Tibial nerve (tissue), 4 donors: ENCODE measurements around the gene SMYD3. TPM values are rescaled to one million over a fixed set of nuclear protein-coding genes. Genes with fewer than 3 reads are reported as not detected.

Experiments
- DNase-seq, 2 donors: peaks; one replicate each; pipeline ENCODE4 v3.0.0-alpha.2; 2019; ENCODE audit warnings: low spot score in 2 of 2
- H3K27ac ChIP-seq, 4 donors: fragments of 200-600 bp; sonication (generic) in 3 of 4; one replicate each; pipeline ENCODE4 v1.5.1; 2017 to 2019; ENCODE audit warnings: mild to moderate bottlenecking in 1 of 4
- H3K27me3 ChIP-seq, 2 donors: fragments of 200-600 bp; sonication (generic) in 1 of 2; one replicate each; pipeline versions ENCODE4 v1.5.1 to v1.6.0; 2017 to 2019
- H3K36me3 ChIP-seq, 3 donors: fragments of 200-600 bp; sonication (generic); one replicate each; pipeline ENCODE4 v1.5.1; 2018 to 2019
- H3K4me1 ChIP-seq, 4 donors: fragments of 200-600 bp; sonication (generic) in 3 of 4; one replicate each; pipeline ENCODE4 v1.5.1; 2017 to 2019
- H3K4me3 ChIP-seq, 4 donors: fragments of 200-600 bp; sonication (generic) in 3 of 4; one replicate each; pipeline ENCODE4 v1.5.1; 2017 to 2019; ENCODE audit warnings: mild to moderate bottlenecking in 1 of 4, moderate library complexity in 1 of 4
- H3K9me3 ChIP-seq, 4 donors: fragments of 200-600 bp; sonication (generic) in 3 of 4; one replicate each; pipeline ENCODE4 v1.5.1; 2017 to 2019
- EP300 ChIP-seq, 2 donors: sonication (generic); formaldehyde crosslinking; IDR thresholded peaks; one replicate each; pipeline ENCODE4 v1.6.1; 2017; ENCODE audit warnings: antibody characterized with exemption in 2 of 2, mild to moderate bottlenecking in 1 of 2
- POLR2A ChIP-seq, 2 donors: fragments of 450-650 bp; IDR thresholded peaks; one replicate each; pipeline ENCODE4 v1.6.1; 2017; ENCODE audit warnings: antibody characterized with exemption in 2 of 2, mild to moderate bottlenecking in 2 of 2, moderate library complexity in 2 of 2
- WGBS, 2 donors: methylation state at CpG; one replicate each; pipeline ENCODE4 v1.1.5; 2018; 5-methylcytosine and 5-hydroxymethylcytosine counted together
- total RNA-seq, 4 donors: library from RNA; depleted of rRNA; stranded (reverse); fragments of >200 nt; gene quantifications; one replicate each; pipeline ENCODE4 v1.1.0, GENCODE V29; 2016
- TF ChIP-seq, protein P1 (sequence below), 5 experiments: fragments of 200-600 bp in 3 of 5; fragments of 450-650 bp in 2 of 5; sonication (generic) in 3 of 5; IDR thresholded peaks; one replicate each; pipeline ENCODE4 v1.5.1; 2016 to 2019; ENCODE audit warnings: antibody characterized with exemption in 5 of 5, mild to moderate bottlenecking in 3 of 5, moderate library complexity in 2 of 5

SMYD3 gene
- total RNA-seq, 4 donors from 2014 or later, result 22.2 to 30.3 (median 27.0) TPM

- H3K4me1 ChIP-seq, result peaks cover 0 to 15% (median 7%) of the 10 kb centered on the region in 4 donors
- no peaks in the 10 kb centered on the region for H3K36me3 ChIP-seq
- 86 to 88% methylated on average over 3 of the region's 3 CpGs for WGBS, 2 donors
- TF ChIP-seq, protein P1, sequence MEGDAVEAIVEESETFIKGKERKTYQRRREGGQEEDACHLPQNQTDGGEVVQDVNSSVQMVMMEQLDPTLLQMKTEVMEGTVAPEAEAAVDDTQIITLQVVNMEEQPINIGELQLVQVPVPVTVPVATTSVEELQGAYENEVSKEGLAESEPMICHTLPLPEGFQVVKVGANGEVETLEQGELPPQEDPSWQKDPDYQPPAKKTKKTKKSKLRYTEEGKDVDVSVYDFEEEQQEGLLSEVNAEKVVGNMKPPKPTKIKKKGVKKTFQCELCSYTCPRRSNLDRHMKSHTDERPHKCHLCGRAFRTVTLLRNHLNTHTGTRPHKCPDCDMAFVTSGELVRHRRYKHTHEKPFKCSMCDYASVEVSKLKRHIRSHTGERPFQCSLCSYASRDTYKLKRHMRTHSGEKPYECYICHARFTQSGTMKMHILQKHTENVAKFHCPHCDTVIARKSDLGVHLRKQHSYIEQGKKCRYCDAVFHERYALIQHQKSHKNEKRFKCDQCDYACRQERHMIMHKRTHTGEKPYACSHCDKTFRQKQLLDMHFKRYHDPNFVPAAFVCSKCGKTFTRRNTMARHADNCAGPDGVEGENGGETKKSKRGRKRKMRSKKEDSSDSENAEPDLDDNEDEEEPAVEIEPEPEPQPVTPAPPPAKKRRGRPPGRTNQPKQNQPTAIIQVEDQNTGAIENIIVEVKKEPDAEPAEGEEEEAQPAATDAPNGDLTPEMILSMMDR (IDR thresholded peaks at IDR 0.05), result no peak
- TF ChIP-seq POLR2A (IDR thresholded peaks at IDR 0.05) (no peak), EP300 (IDR thresholded peaks at IDR 0.05) (no peak)
- no peaks in the 10 kb centered on the region for H3K9me3 ChIP-seq
- no peak overlapping the region for H3K27ac ChIP-seq
- no peaks in the 10 kb centered on the region for H3K27me3 ChIP-seq
- no peak overlapping the region for H3K4me3 ChIP-seq
- DNase-seq, result no peak
Measured at GRCh38 chr1:246153796-246154212, 353.3 kb downstream of the SMYD3 start.

- Histone ChIP-seq H3K9me3 (peaks cover 0 to 2% (median 0%) of the 10 kb centered on the region in 4 donors), H3K36me3 (no peaks in the 10 kb centered on the region), H3K4me1 (peaks cover 0 to 12% (median 7%) of the 10 kb centered on the region in 4 donors), H3K27ac (no peak overlapping the region), H3K4me3 (no peak overlapping the region), H3K27me3 (no peaks in the 10 kb centered on the region)
- WGBS, 2 donors, result 91 to 92% methylated on average over 3 of the region's 3 CpGs
- TF ChIP-seq POLR2A (IDR thresholded peaks at IDR 0.05), result no peak
- TF ChIP-seq EP300 (IDR thresholded peaks at IDR 0.05), result no peak
- TF ChIP-seq, protein P1 (IDR thresholded peaks at IDR 0.05), result no peak
- DNase-seq, result no peak
Measured at GRCh38 chr1:246152986-246153431, 354.1 kb downstream of the SMYD3 start.

DNA sequence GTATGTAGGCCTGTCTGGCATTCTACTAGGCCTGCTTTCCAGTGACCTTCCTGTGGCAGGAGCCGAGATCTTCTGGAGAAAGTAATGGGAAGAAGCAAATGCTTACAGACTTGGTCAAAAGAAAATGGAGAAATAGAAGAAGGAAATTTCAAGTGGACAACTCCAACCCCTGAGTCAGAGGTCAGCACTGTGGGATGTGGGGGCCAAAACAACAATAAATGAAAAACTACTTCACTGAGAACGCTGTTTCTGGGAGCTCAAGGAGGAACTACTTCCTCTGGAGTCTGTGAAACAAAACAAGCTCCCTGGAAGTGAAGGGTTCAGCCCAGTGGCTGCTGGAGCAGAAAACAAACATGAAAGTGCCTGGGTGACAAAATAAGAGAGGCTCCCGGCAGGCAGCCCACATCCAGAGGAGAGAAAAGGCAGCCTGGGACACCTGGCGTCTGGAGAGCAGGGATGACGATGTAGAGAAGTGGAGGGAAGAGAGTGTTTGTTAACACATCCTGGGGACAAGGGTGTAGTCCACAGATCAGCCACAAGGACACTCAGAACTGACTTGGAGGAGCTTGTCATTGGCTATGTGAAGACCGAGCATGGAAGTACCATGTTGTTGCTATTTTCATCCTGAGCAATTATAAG lies 355.2 kb downstream of the SMYD3 start:
- peaks cover 0 to 10% (median 4%) of the 10 kb centered on the region in 4 donors for H3K4me1 ChIP-seq
- H3K4me3 ChIP-seq, result no peak overlapping the region
- no peaks in the 10 kb centered on the region for H3K27me3 ChIP-seq
- TF ChIP-seq EP300 (IDR thresholded peaks at IDR 0.05), result no peak
- TF ChIP-seq, protein P1 (IDR thresholded peaks at IDR 0.05), result no peak
- no peak for TF ChIP-seq POLR2A (IDR thresholded peaks at IDR 0.05)
- no peak for DNase-seq
- no peaks in the 10 kb centered on the region for H3K36me3 ChIP-seq
- WGBS, 2 donors, result 48 to 55% methylated on average over 6 of the region's 6 CpGs
- peaks cover 0 to 3% (median 0%) of the 10 kb centered on the region in 4 donors for H3K9me3 ChIP-seq
- peak overlapping the region in 1 of 4 donors; percentile 5 for H3K27ac ChIP-seq

GRCh38 chr1:246149543-246149942 lies 357.5 kb downstream of the SMYD3 start:
- DNase-seq, result no peak
- Histone ChIP-seq H3K9me3 (peaks cover 0 to 3% (median 0%) of the 10 kb centered on the region in 4 donors), H3K36me3 (no peaks in the 10 kb centered on the region), H3K27me3 (no peaks in the 10 kb centered on the region), H3K4me1 (no peaks in the 10 kb centered on the region), H3K4me3 (no peak overlapping the region), H3K27ac (no peak overlapping the region)
- 94% methylated on average over 2 of the region's 2 CpGs for WGBS, 2 donors
- TF ChIP-seq EP300 (IDR thresholded peaks at IDR 0.05), result no peak
- TF ChIP-seq, protein P1 (IDR thresholded peaks at IDR 0.05), result no peak
- TF ChIP-seq POLR2A (IDR thresholded peaks at IDR 0.05), result no peak
